ENCODE results near the gene KIF13A. TPM values are rescaled to one million over a fixed set of nuclear protein-coding genes. Genes with fewer than 3 reads are reported as not detected.
"Not testable (repeated sequence)": the region's sequence is repeated elsewhere in the genome, so short reads cannot be mapped to it uniquely, and the experiment has no call there.

KIF13A gene
- total RNA-seq, 1 experiment from 2014 or later: 52.2 TPM

GRCh38 chr6:17846762-17847161 lies 140.7 kb downstream of the KIF13A start:
- no peaks in the 10 kb centered on the region for H3K36me3 ChIP-seq (ENCODE audit: low read depth)
- ChIA-PET CTCF (no interaction called here), POLR2A (ENCODE audit: unreplicated experiment) (no interaction called here)
- H3K9me2 ChIP-seq (ENCODE audit: insufficient read depth): no peaks in the 10 kb centered on the region
- no peaks in the 10 kb centered on the region for H3K27me3 ChIP-seq (ENCODE audit: insufficient read depth, low read depth)
- no peaks in the 10 kb centered on the region for H3F3A ChIP-seq (ENCODE audit: insufficient read depth, low read depth)
- H3K79me2 ChIP-seq (ENCODE audit: low read depth): no peaks in the 10 kb centered on the region
- H3K4me3 ChIP-seq: no peak overlapping the region
- H3K4me2 ChIP-seq: no peak overlapping the region
- no peaks in the 10 kb centered on the region for H4K20me1 ChIP-seq (ENCODE audit: insufficient read depth)
- H2AFZ ChIP-seq: no peak overlapping the region
- H3K9me3 ChIP-seq (ENCODE audit: insufficient read depth, low read depth): no peaks in the 10 kb centered on the region
- BruUV-seq (replicated peaks): no TSS peak
- DNase-seq: no peak
- no peak overlapping the region for H3K27ac ChIP-seq
- H3K4me1 ChIP-seq (replicated peaks; ENCODE audit: insufficient read depth): no peaks in the 10 kb centered on the region
- TF ChIP-seq CTCF (conservative IDR thresholded peaks at IDR 0.05) (no peak), EZH2 (IDR thresholded peaks at IDR 0.05; ENCODE audit: low read depth) (no peak)
- intact Hi-C loops (cut with micrococcal nuclease; ENCODE audit: unreplicated experiment): no loop called here

GRCh38 chr6:17845598-17845997 lies 141.8 kb downstream of the KIF13A start:
- Histone ChIP-seq H2AFZ (no peak overlapping the region), H3K9me3 (ENCODE audit: insufficient read depth, low read depth) (no peaks in the 10 kb centered on the region), H3K36me3 (ENCODE audit: low read depth) (no peaks in the 10 kb centered on the region), H3K79me2 (ENCODE audit: low read depth) (no peaks in the 10 kb centered on the region), H3F3A (ENCODE audit: insufficient read depth, low read depth) (no peaks in the 10 kb centered on the region), H3K27me3 (ENCODE audit: insufficient read depth, low read depth) (no peaks in the 10 kb centered on the region), H3K4me1 (replicated peaks; ENCODE audit: insufficient read depth) (no peaks in the 10 kb centered on the region), H3K4me3 (no peak overlapping the region), H4K20me1 (ENCODE audit: insufficient read depth) (no peaks in the 10 kb centered on the region), H3K4me2 (no peak overlapping the region), H3K9me2 (ENCODE audit: insufficient read depth) (no peaks in the 10 kb centered on the region), H3K27ac (no peak overlapping the region)
- ChIA-PET POLR2A (ENCODE audit: unreplicated experiment) (no interaction called here), CTCF (interaction anchor here (1.0 kb wide), 1 partner anchor 276 kb away, joined by 3 read pairs; no protein-coding TSS in a partner anchor)
- no peak for DNase-seq
- no TSS peak for BruUV-seq (replicated peaks)
- TF ChIP-seq CTCF (conservative IDR thresholded peaks at IDR 0.05): no peak
- TF ChIP-seq EZH2 (IDR thresholded peaks at IDR 0.05; ENCODE audit: low read depth): no peak
- intact Hi-C loops (cut with micrococcal nuclease; ENCODE audit: unreplicated experiment): no loop called here

GRCh38 chr6:17844967-17845366 lies 142.5 kb downstream of the KIF13A start:
- H3K4me3 ChIP-seq; H3K27ac ChIP-seq; H3K79me2 ChIP-seq (ENCODE audit: low read depth); H3F3A ChIP-seq (ENCODE audit: insufficient read depth, low read depth); H3K27me3 ChIP-seq (ENCODE audit: insufficient read depth, low read depth); H3K4me1 ChIP-seq (replicated peaks; ENCODE audit: insufficient read depth); H2AFZ ChIP-seq; H3K9me2 ChIP-seq (ENCODE audit: insufficient read depth); POLR2A ChIA-PET (ENCODE audit: unreplicated experiment); intact Hi-C loops (cut with micrococcal nuclease; ENCODE audit: unreplicated experiment); H3K9me3 ChIP-seq (ENCODE audit: insufficient read depth, low read depth); H3K4me2 ChIP-seq; BruUV-seq (replicated peaks); H3K36me3 ChIP-seq (ENCODE audit: low read depth); DNase-seq; H4K20me1 ChIP-seq (ENCODE audit: insufficient read depth): not testable (repeated sequence)
- CTCF ChIA-PET: interaction anchor here (1.0 kb wide), 1 partner anchor 277 kb away, joined by 3 read pairs; no protein-coding TSS in a partner anchor
